Spinal cord (tissue), 10 donors: ENCODE results near the gene CEP70. TPM values are rescaled to one million over a fixed set of nuclear protein-coding genes. Genes with fewer than 3 reads are reported as not detected.

Experiments
- DNase-seq, 6 donors: peaks; one replicate each; pipeline versions ENCODE4 v3.0.0 to v3.0.0-alpha.2; 2013 to 2015; ENCODE audit warnings: low spot score in 6 of 6, low read depth in 4 of 6
- H3K27ac ChIP-seq: one replicate; pipeline ENCODE4 v1.5.1; 2013; ENCODE audit warnings: low read depth, low read length, control low read depth
- H3K27me3 ChIP-seq: one replicate; pipeline ENCODE4 v1.6.1; 2013; ENCODE audit warnings: low read length; ENCODE audit not compliant: control insufficient read depth, insufficient read depth
- H3K36me3 ChIP-seq: one replicate; pipeline ENCODE4 v1.6.1; 2013; ENCODE audit warnings: low read length; ENCODE audit not compliant: control insufficient read depth, insufficient read depth
- H3K4me1 ChIP-seq: one replicate; pipeline ENCODE4 v1.6.1; 2013; ENCODE audit warnings: low read length; ENCODE audit not compliant: control insufficient read depth, insufficient read depth
- H3K4me3 ChIP-seq: one replicate; pipeline ENCODE4 v1.5.1; 2013; ENCODE audit warnings: low read depth, low read length, control low read depth
- H3K9me3 ChIP-seq: one replicate; pipeline ENCODE4 v1.6.1; 2013; ENCODE audit warnings: low read length; ENCODE audit not compliant: control insufficient read depth, insufficient read depth
- WGBS: methylation state at CpG from one replicate; pipeline ENCODE4 v1.1.5; 2013; ENCODE audit warnings: missing lambda C conversion rate; ENCODE audit not compliant: insufficient coverage; 5-methylcytosine and 5-hydroxymethylcytosine counted together
- polyA plus RNA-seq, 2 donors: library from polyadenylated mRNA; unstranded; fragments of 120-200 nt; gene quantifications; one replicate each; pipeline ENCODE4 v1.2.1, GENCODE V29; 2013; ENCODE audit not compliant: insufficient read length in 2 of 2
- total RNA-seq, 2 donors: library from RNA; depleted of rRNA in 1 of 2; stranded (reverse); fragments of 120-200 nt in 1 of 2; fragments of >200 nt in 1 of 2; gene quantifications; one replicate each; pipeline versions ENCODE4 v1.2.3 to v1.2.4, GENCODE V29; 2013 to 2014
- donor health status: healthy.

CEP70 gene
- total and polyA plus RNA-seq, 4 donors, result 29.7 to 50.9 (median 39.5) TPM

- Histone ChIP-seq H3K27ac (no peak overlapping the region), H3K9me3 (no peaks in the 10 kb centered on the region), H3K4me3 (no peak overlapping the region), H3K4me1 (no peaks in the 10 kb centered on the region), H3K36me3 (peaks cover 6% of the 10 kb centered on the region), H3K27me3 (no peaks in the 10 kb centered on the region)
- no peak for DNase-seq
- WGBS, result 74% methylated on average over 2 of the region's 6 CpGs
Measured at GRCh38 chr3:138450704-138451424, 143.2 kb downstream of the CEP70 start.

- Histone ChIP-seq H3K4me1 (peaks cover 4% of the 10 kb centered on the region), H3K27me3 (no peaks in the 10 kb centered on the region), H3K27ac (no peak overlapping the region), H3K36me3 (peaks cover 6% of the 10 kb centered on the region), H3K9me3 (no peaks in the 10 kb centered on the region), H3K4me3 (no peak overlapping the region)
- 87% methylated on average over 5 of the region's 7 CpGs for WGBS
- no peak for DNase-seq
Measured at GRCh38 chr3:138450181-138450580, 143.9 kb downstream of the CEP70 start.

- H3K27ac ChIP-seq, result no peak overlapping the region
- H3K4me3 ChIP-seq, result no peak overlapping the region
- peaks cover 7% of the 10 kb centered on the region for H3K4me1 ChIP-seq
- H3K9me3 ChIP-seq, result no peaks in the 10 kb centered on the region
- peaks cover 6% of the 10 kb centered on the region for H3K36me3 ChIP-seq
- DNase-seq, result no peak
- no peaks in the 10 kb centered on the region for H3K27me3 ChIP-seq
- WGBS, result no CpG with 5 or more reads among the region's 3 CpGs
Measured at GRCh38 chr3:138449490-138449889, 144.6 kb downstream of the CEP70 start.

- no peaks in the 10 kb centered on the region for H3K9me3 ChIP-seq
- 100% methylated on average over 1 of the region's 3 CpGs for WGBS
- peaks cover 9% of the 10 kb centered on the region for H3K4me1 ChIP-seq
- peaks cover 6% of the 10 kb centered on the region for H3K36me3 ChIP-seq
- no peak overlapping the region for H3K27ac ChIP-seq
- no peak for DNase-seq
- H3K4me3 ChIP-seq, result no peak overlapping the region
- no peaks in the 10 kb centered on the region for H3K27me3 ChIP-seq
Measured at GRCh38 chr3:138448631-138449030, 145.4 kb downstream of the CEP70 start.

- Histone ChIP-seq H3K4me3 (no peak overlapping the region), H3K27me3 (no peaks in the 10 kb centered on the region), H3K27ac (no peak overlapping the region), H3K9me3 (no peaks in the 10 kb centered on the region), H3K4me1 (peaks cover 14% of the 10 kb centered on the region), H3K36me3 (no peaks in the 10 kb centered on the region)
- WGBS, result 100% methylated on average over 3 of the region's 4 CpGs
- DNase-seq, result no peak
Measured at GRCh38 chr3:138445654-138446053, 148.4 kb downstream of the CEP70 start.

- Histone ChIP-seq H3K4me1 (peaks cover 14% of the 10 kb centered on the region), H3K9me3 (no peaks in the 10 kb centered on the region), H3K27me3 (no peaks in the 10 kb centered on the region), H3K4me3 (no peak overlapping the region), H3K36me3 (no peaks in the 10 kb centered on the region), H3K27ac (no peak overlapping the region)
- WGBS, result 69% methylated on average over 7 of the region's 7 CpGs
- peak in 1 of 6 donors; percentile 14 for DNase-seq
Measured at GRCh38 chr3:138445236-138445635, 148.8 kb downstream of the CEP70 start.

Other genes with a start within 250 kb of the CEP70 start
- 10 to 100 TPM; 55.0 to 81.9 TPM for gene MRAS, start 245.7 kb downstream of the CEP70 start, total RNA-seq
- 10 to 100 TPM; 81.4 to 83.9 TPM for gene MRAS, start 245.7 kb downstream of the CEP70 start, polyA plus RNA-seq
- gene ESYT3, start 159.6 kb downstream of the CEP70 start, total RNA-seq, result 1 to 10 TPM; 4.9 to 6.5 TPM
- gene ESYT3, start 159.6 kb downstream of the CEP70 start, polyA plus RNA-seq, result 1 to 10 TPM; 4.3 to 6.7 TPM
- 10 to 100 TPM; 17.4 to 26.8 TPM for gene FAIM, start 14.5 kb upstream of the CEP70 start, total RNA-seq
- 10 to 100 TPM; 39.5 to 42.1 TPM for gene FAIM, start 14.5 kb upstream of the CEP70 start, polyA plus RNA-seq
- gene PIK3CB, start 240.7 kb upstream of the CEP70 start, total RNA-seq, result 10 to 100 TPM; 23.5 to 76.6 TPM
- 10 to 100 TPM; 43.9 to 51.8 TPM for gene PIK3CB, start 240.7 kb upstream of the CEP70 start, polyA plus RNA-seq